Adrenal gland (tissue), 12 donors: Measurements from ENCODE around the gene SERPINA1. TPM values are rescaled to one million over a fixed set of nuclear protein-coding genes. Genes with fewer than 3 reads are reported as not detected.

Experiments
- DNase-seq, 7 donors: peaks; one replicate each; pipeline ENCODE4 v3.0.0-alpha.2; 2019 to 2020
- H3K27ac ChIP-seq, 5 donors: fragments of 200-600 bp; sonication (generic) in 4 of 5; 1 replicate in 3 of 5; 2 replicates in 2 of 5; pipeline versions ENCODE4 v1.5.1 to v1.8.0; 2016 to 2020; ENCODE audit warnings: mild to moderate bottlenecking in 1 of 5
- H3K27me3 ChIP-seq: fragments of 200-600 bp; 2 replicates; pipeline ENCODE4 v1.8.0; 2021
- H3K36me3 ChIP-seq, 2 donors: fragments of 200-600 bp; replicated peaks in 1 of 2; 1 replicate in 1 of 2; 2 replicates in 1 of 2; pipeline versions ENCODE4 v1.5.1 to v1.8.0; 2018 to 2022
- H3K4me1 ChIP-seq, 2 donors: fragments of 200-600 bp; replicated peaks in 1 of 2; 1 replicate in 1 of 2; 2 replicates in 1 of 2; pipeline versions ENCODE4 v1.5.1 to v1.8.0; 2018 to 2021
- H3K4me3 ChIP-seq, 4 donors: fragments of 200-600 bp; sonication (generic) in 3 of 4; one replicate each; pipeline ENCODE4 v1.5.1; 2016 to 2018
- H3K9me3 ChIP-seq, 3 donors: fragments of 200-600 bp; sonication (generic) in 1 of 3; replicated peaks in 1 of 3; 1 replicate in 2 of 3; 2 replicates in 1 of 3; pipeline versions ENCODE4 v1.5.1 to v1.8.0; 2016 to 2021
- CTCF ChIP-seq, 6 experiments: fragments of 450-650 bp in 4 of 6; fragments of 200-600 bp in 2 of 6; sonication (generic) in 1 of 6; IDR thresholded peaks; 1 replicate in 5 of 6; 2 replicates in 1 of 6; pipeline versions ENCODE4 v1.5.1 to v1.8.0; 2016 to 2021; ENCODE audit warnings: antibody characterized with exemption in 6 of 6, mild to moderate bottlenecking in 2 of 6, moderate library complexity in 1 of 6
- POLR2A ChIP-seq, 2 donors: fragments of 450-650 bp; IDR thresholded peaks; one replicate each; pipeline ENCODE4 v1.6.1; 2017; ENCODE audit warnings: antibody characterized with exemption in 2 of 2, mild to moderate bottlenecking in 2 of 2, moderate library complexity in 1 of 2
- WGBS, 4 donors: extraction: QIAGEN DNeasy Blood & Tissue Kit in 2 of 4; methylation state at CpG; one replicate each; pipeline versions ENCODE4 v1.1.5 to v1.1.7; 2013 to 2017; 5-methylcytosine and 5-hydroxymethylcytosine counted together
- intact Hi-C, 2 donors: fragments of 100-400 bp; cut with DNase I; formaldehyde crosslinking; loops; one replicate each; pipeline versions ENCODE4 v1.14.1 to v1.15.0; 2022 to 2023
- polyA plus RNA-seq, 3 donors: library from polyadenylated mRNA; stranded (reverse); fragments of 200-250 nt in 2 of 3; fragments of 350-450 nt in 1 of 3; fragmentation: Illumina TruSeq in 1 of 3; extraction: RNeasy Lipid Tissue Mini Kit (QIAGEN cat#74804) in 1 of 3; gene quantifications; one replicate each; pipeline ENCODE4 v1.2.3, GENCODE V29; 2013 to 2014
- total RNA-seq, 9 donors: library from RNA; depleted of rRNA in 4 of 9; stranded (reverse); fragments of >200 nt in 4 of 9; fragments of 120-200 nt in 1 of 9; fragmentation: NEBNext Ultra II Directional in 1 of 9; extraction: Animal tissue kit (Norgen Biotek cat#: 25700) in 1 of 9; gene quantifications; one replicate each; pipeline versions ENCODE4 v1.1.0 to v1.2.4, GENCODE V29; 2013 to 2023
- donor health status: healthy with polysubstance abuse.
- donor health status: Bipolar disorder and iron deficiency.
- donor health status: DM: yes; HTN: yes; CAD: no.
- donor health status: DM: no; HTN: no; CAD: no.
- donor health status: DM: no; HTN: no; CAD: no.
- donor health status: DM: yes; HTN: yes; CAD: no.

Gene SERPINA1
- total and polyA plus RNA-seq, 12 donors, result 1.6 to 60.1 (median 13.9) TPM

- H3K9me3 ChIP-seq, result no peaks in the 10 kb centered on the region
- H3K4me3 ChIP-seq, result no peak overlapping the region
- no peaks in the 10 kb centered on the region for H3K4me1 ChIP-seq
- 78 to 86% (median 83%) methylated on average over 3 of the region's 3 CpGs for WGBS, 4 donors
- no peaks in the 10 kb centered on the region for H3K36me3 ChIP-seq
- H3K27ac ChIP-seq, result no peak overlapping the region
- DNase-seq, result no peak
- intact Hi-C loops, result no loop called here
- no peak for TF ChIP-seq POLR2A (IDR thresholded peaks at IDR 0.05)
- TF ChIP-seq CTCF (IDR thresholded peaks at IDR 0.05), result no peak
- H3K27me3 ChIP-seq, result no peaks in the 10 kb centered on the region
These were observed 22.8 kb downstream of the SERPINA1 start for GRCh38 chr14:94365624-94366023.

GRCh38 chr14:94364964-94365363 lies 23.4 kb downstream of the SERPINA1 start:
- intact Hi-C loops, result no loop called here
- 64 to 75% (median 70%) methylated on average over 3 to 5 of the region's 5 CpGs for whole genome bisulfite sequencing, 4 donors

GRCh38 chr14:94364037-94364436 lies 24.4 kb downstream of the SERPINA1 start:
- Histone ChIP-seq H3K4me1 (no peaks in the 10 kb centered on the region), H3K27ac (no peak overlapping the region), H3K36me3 (no peaks in the 10 kb centered on the region), H3K27me3 (no peaks in the 10 kb centered on the region), H3K9me3 (no peaks in the 10 kb centered on the region), H3K4me3 (no peak overlapping the region)
- no peak for DNase-seq
- 83 to 100% (median 88%) methylated on average over 2 to 3 of the region's 3 CpGs for WGBS, 4 donors
- TF ChIP-seq CTCF (IDR thresholded peaks at IDR 0.05) (no peak), POLR2A (IDR thresholded peaks at IDR 0.05) (no peak)
- intact Hi-C loops, result no loop called here

More at GRCh38 chr14:94364964-94365363, 23.4 kb downstream of the SERPINA1 start:
- H3K4me1 ChIP-seq, result no peaks in the 10 kb centered on the region
- DNase-seq, result no peak
- H3K4me3 ChIP-seq, result no peak overlapping the region
- no peaks in the 10 kb centered on the region for H3K9me3 ChIP-seq
- H3K27me3 ChIP-seq, result no peaks in the 10 kb centered on the region
- TF ChIP-seq CTCF (IDR thresholded peaks at IDR 0.05) (no peak), POLR2A (IDR thresholded peaks at IDR 0.05) (no peak)
- H3K36me3 ChIP-seq, result no peaks in the 10 kb centered on the region
- H3K27ac ChIP-seq, result no peak overlapping the region

GRCh38 chr14:94363151-94363624 lies 25.2 kb downstream of the SERPINA1 start:
- TF ChIP-seq CTCF (IDR thresholded peaks at IDR 0.05), result no peak
- no peak for TF ChIP-seq POLR2A (IDR thresholded peaks at IDR 0.05)
- Histone ChIP-seq H3K27me3 (no peaks in the 10 kb centered on the region), H3K4me3 (no peak overlapping the region), H3K4me1 (no peaks in the 10 kb centered on the region), H3K27ac (no peak overlapping the region), H3K36me3 (no peaks in the 10 kb centered on the region), H3K9me3 (no peaks in the 10 kb centered on the region)
- intact Hi-C loops, result no loop called here
- no peak for DNase-seq
- WGBS, 4 donors, result 71 to 84% (median 81%) methylated on average over 1 to 12 of the region's 12 CpGs
